ENCODE results near the gene SMYD3. TPM values are rescaled to one million over a fixed set of nuclear protein-coding genes. Genes with fewer than 3 reads are reported as not detected.

Gene SMYD3
- total RNA-seq, 1 donor from 2014 or later = 29.3 TPM

GRCh38 chr1:246108278-246108925, 398.7 kb downstream of the SMYD3 start:
- Mint-ChIP-seq H3K4me1 (ENCODE audit: low read depth) (peaks cover 38% of the 10 kb centered on the region), H3K4me3 (ENCODE audit: unreplicated experiment) (no peak overlapping the region), H3K27me3 (ENCODE audit: low read depth) (no peaks in the 10 kb centered on the region), H3K9me3 (ENCODE audit: low read depth) (no peaks in the 10 kb centered on the region), H3K27ac (ENCODE audit: unreplicated experiment) (no peak overlapping the region), H3K36me3 (ENCODE audit: low read depth) (no peaks in the 10 kb centered on the region)
- no peak for DNase-seq (ENCODE audit: low spot score)
- TF ChIP-seq CTCF (IDR thresholded peaks at IDR 0.05) = no peak

DNA sequence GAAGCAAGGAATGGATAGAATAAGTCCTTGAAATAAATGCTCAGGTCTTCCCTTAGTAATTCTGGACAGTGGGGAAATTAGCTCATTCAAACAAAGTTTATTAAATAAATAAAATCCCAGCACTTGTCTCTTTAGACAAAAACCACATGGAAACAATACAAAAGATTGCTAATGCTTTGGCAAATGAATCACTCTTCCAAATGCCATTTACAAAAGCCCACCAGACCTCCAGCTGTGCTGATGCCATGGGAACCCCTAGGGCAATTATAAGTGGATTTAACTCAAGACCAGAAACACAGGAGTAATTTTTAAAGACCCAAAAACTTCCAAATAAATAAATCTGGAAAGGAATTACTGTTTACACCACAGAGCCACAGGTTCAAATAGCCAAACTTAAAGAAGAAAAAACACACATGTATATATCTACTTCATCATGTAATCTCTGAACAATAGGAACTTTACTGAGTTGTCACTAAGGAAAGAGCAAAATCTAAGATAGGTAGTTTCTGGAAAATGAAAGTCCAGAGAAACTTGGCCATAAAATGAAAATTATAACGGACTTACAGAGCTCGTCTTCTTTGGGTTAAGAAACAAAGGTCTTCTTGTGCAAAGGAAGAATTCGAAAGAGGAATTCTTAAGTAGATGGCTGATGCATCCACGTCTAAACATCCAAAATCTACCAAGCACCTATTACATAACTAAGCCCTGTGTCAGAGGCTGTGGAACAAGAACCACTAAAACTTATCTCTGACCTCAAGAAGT, 399.4 kb downstream of the SMYD3 start:
- no peaks in the 10 kb centered on the region for H3K36me3 Mint-ChIP-seq (ENCODE audit: low read depth)
- no peaks in the 10 kb centered on the region for H3K27me3 Mint-ChIP-seq (ENCODE audit: low read depth)
- H3K4me1 Mint-ChIP-seq (ENCODE audit: low read depth) = peaks cover 38% of the 10 kb centered on the region
- no peak for TF ChIP-seq CTCF (IDR thresholded peaks at IDR 0.05)
- H3K4me3 Mint-ChIP-seq (ENCODE audit: unreplicated experiment) = no peak overlapping the region
- DNase-seq (ENCODE audit: low spot score) = no peak
- no peak overlapping the region for H3K27ac Mint-ChIP-seq (ENCODE audit: unreplicated experiment)
- H3K9me3 Mint-ChIP-seq (ENCODE audit: low read depth) = no peaks in the 10 kb centered on the region

DNA sequence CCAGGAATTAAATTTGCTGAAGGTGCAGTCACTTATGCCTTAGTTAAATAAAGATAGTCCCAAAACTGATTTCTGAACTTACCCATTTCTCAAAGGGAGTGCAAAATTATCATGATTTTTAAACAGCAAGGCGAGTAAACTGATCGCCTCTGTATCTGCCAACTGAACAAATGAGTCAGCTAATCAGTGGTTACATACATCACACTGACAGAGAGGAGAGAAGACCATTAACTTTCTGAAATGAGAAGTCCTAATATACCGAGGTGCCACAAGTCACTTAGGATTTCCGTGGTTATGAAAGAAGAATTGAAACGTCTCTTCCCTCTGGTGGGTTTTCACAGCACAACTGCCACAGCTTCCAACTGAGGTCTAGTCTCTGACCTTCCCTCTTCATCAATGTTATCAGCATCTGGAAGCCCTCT, 400.7 kb downstream of the SMYD3 start:
- H3K27me3 Mint-ChIP-seq (ENCODE audit: low read depth) = no peaks in the 10 kb centered on the region

DNA sequence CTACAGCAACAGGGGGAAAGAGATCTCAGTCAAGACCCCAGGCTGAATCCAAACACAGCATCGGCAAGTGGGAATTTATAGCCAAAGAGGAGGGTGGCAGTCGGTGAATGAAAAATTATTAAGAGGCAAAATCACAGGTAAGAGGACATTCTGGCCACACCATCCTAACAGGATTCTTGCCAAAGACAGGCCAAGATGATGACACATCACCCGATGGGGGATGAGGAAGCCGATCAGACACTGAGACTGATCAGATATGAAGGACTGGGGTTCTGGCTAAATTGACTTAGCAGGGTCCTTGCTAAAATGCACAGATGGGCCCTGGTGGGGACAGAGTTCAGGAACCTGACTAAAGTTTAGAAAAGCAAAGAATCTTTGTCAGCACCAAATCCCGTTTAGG, 402.2 kb downstream of the SMYD3 start:
- DNase-seq (ENCODE audit: low spot score) = no peak
- Mint-ChIP-seq H3K27ac (ENCODE audit: unreplicated experiment) (no peak overlapping the region), H3K36me3 (ENCODE audit: low read depth) (no peaks in the 10 kb centered on the region), H3K9me3 (ENCODE audit: low read depth) (no peaks in the 10 kb centered on the region), H3K4me1 (ENCODE audit: low read depth) (peaks cover 32% of the 10 kb centered on the region), H3K27me3 (ENCODE audit: low read depth) (no peaks in the 10 kb centered on the region), H3K4me3 (ENCODE audit: unreplicated experiment) (no peak overlapping the region)
- TF ChIP-seq CTCF (IDR thresholded peaks at IDR 0.05) = no peak

More for the DNA sequence above, 400.7 kb downstream of the SMYD3 start:
- peaks cover 38% of the 10 kb centered on the region for H3K4me1 Mint-ChIP-seq (ENCODE audit: low read depth)
- no peaks in the 10 kb centered on the region for H3K36me3 Mint-ChIP-seq (ENCODE audit: low read depth)
- H3K4me3 Mint-ChIP-seq (ENCODE audit: unreplicated experiment) = no peak overlapping the region
- H3K27ac Mint-ChIP-seq (ENCODE audit: unreplicated experiment) = no peak overlapping the region
- H3K9me3 Mint-ChIP-seq (ENCODE audit: low read depth) = no peaks in the 10 kb centered on the region
- DNase-seq (ENCODE audit: low spot score) = no peak
- no peak for TF ChIP-seq CTCF (IDR thresholded peaks at IDR 0.05)

GRCh38 chr1:246099570-246099969, 407.5 kb downstream of the SMYD3 start:
- TF ChIP-seq CTCF (IDR thresholded peaks at IDR 0.05) = no peak
- Mint-ChIP-seq H3K9me3 (ENCODE audit: low read depth) (no peaks in the 10 kb centered on the region), H3K27me3 (ENCODE audit: low read depth) (no peaks in the 10 kb centered on the region)

More at GRCh38 chr1:246099570-246099969, 407.5 kb downstream of the SMYD3 start:
- Mint-ChIP-seq H3K27ac (ENCODE audit: unreplicated experiment) (no peak overlapping the region), H3K4me3 (ENCODE audit: unreplicated experiment) (no peak overlapping the region), H3K36me3 (ENCODE audit: low read depth) (peaks cover 2% of the 10 kb centered on the region), H3K4me1 (ENCODE audit: low read depth) (peaks cover 26% of the 10 kb centered on the region)
- no peak for DNase-seq (ENCODE audit: low spot score)
